Measurements from ENCODE around the gene PRRT3.
"Not testable (repeated sequence)": the region's sequence is repeated elsewhere in the genome, so short reads cannot be mapped to it uniquely, and the experiment has no call there.

The PRRT3 gene

GRCh38 chr3:9899289-9899791, 52.9 kb downstream of the PRRT3 start:
- in situ Hi-C loops (cut with HindIII; ENCODE audit: low sequenced_read_pairs), result no loop called here

- in situ Hi-C loops (cut with HindIII; ENCODE audit: low sequenced_read_pairs), result no loop called here
Measured at GRCh38 chr3:9898467-9899241, 53.6 kb downstream of the PRRT3 start.

- in situ Hi-C loops (cut with HindIII; ENCODE audit: low sequenced_read_pairs), result no loop called here
Measured at GRCh38 chr3:9897408-9898372, 54.5 kb downstream of the PRRT3 start.

GRCh38 chr3:9896755-9897407, 55.3 kb downstream of the PRRT3 start:
- in situ Hi-C loops (cut with HindIII; ENCODE audit: low sequenced_read_pairs), result not testable (repeated sequence)

GRCh38 chr3:9895715-9896114, 56.5 kb downstream of the PRRT3 start:
- in situ Hi-C loops (cut with HindIII; ENCODE audit: low sequenced_read_pairs), result not testable (repeated sequence)
